Measurements from ENCODE around the gene MLLT10.

DNA sequence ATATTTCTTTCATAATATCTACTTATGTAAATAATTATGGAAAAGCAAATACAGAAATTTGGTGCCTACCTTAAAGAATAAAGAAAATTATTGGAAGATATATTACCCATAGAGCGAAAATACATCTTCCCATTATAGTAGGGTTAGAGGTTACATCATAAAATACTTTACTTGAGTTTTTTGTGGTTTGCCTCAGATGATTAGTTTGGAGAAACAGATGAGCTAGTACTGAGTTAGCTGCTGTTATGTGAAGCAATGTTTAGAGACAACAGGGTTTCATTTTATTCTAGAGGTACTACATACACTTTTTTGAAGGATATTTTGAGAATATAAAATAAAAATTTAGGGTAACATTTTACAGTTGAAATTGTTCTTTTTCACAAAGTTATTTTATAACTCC is 2.9 kb upstream of the MLLT10 start:
- TF ChIP-seq, protein P1, sequence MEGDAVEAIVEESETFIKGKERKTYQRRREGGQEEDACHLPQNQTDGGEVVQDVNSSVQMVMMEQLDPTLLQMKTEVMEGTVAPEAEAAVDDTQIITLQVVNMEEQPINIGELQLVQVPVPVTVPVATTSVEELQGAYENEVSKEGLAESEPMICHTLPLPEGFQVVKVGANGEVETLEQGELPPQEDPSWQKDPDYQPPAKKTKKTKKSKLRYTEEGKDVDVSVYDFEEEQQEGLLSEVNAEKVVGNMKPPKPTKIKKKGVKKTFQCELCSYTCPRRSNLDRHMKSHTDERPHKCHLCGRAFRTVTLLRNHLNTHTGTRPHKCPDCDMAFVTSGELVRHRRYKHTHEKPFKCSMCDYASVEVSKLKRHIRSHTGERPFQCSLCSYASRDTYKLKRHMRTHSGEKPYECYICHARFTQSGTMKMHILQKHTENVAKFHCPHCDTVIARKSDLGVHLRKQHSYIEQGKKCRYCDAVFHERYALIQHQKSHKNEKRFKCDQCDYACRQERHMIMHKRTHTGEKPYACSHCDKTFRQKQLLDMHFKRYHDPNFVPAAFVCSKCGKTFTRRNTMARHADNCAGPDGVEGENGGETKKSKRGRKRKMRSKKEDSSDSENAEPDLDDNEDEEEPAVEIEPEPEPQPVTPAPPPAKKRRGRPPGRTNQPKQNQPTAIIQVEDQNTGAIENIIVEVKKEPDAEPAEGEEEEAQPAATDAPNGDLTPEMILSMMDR (IDR thresholded peaks at IDR 0.05) = no peak
- no peak for TF ChIP-seq POLR2A (IDR thresholded peaks at IDR 0.05)

Measured in lower leg skin (tissue), 3 donors.